Mesothelial cell of epicardium (in vitro differentiated cells): ENCODE data around the gene FOXP1. TPM values are rescaled to one million over a fixed set of nuclear protein-coding genes. Genes with fewer than 3 reads are reported as not detected.

Experiments
- DNase-seq, 2 experiments: peaks; one replicate each; pipeline ENCODE4 v3.0.0; 2021; ENCODE audit warnings: low spot score in 2 of 2; ENCODE audit not compliant: unreplicated experiment in 2 of 2
- H3K27ac Mint-ChIP-seq: 2 replicates; pipeline ENCODE4 v1.8.0; 2021; ENCODE audit warnings: mixed read lengths
- H3K27me3 Mint-ChIP-seq: 2 replicates; pipeline ENCODE4 v1.8.0; 2021; ENCODE audit warnings: low read depth, mixed read lengths
- H3K36me3 Mint-ChIP-seq: 2 replicates; pipeline ENCODE4 v1.8.0; 2021; ENCODE audit warnings: mixed read lengths
- H3K4me1 Mint-ChIP-seq: 2 replicates; pipeline ENCODE4 v1.8.0; 2021; ENCODE audit warnings: mixed read lengths
- H3K4me3 Mint-ChIP-seq: 2 replicates; pipeline ENCODE4 v1.8.0; 2021; ENCODE audit warnings: mild to moderate bottlenecking, moderate library complexity, mixed read lengths
- H3K9me3 Mint-ChIP-seq: 2 replicates; pipeline ENCODE4 v1.8.0; 2021; ENCODE audit warnings: mixed read lengths
- CTCF ChIP-seq: fragments of 200-600 bp; sonication (generic); IDR thresholded peaks from one replicate; pipeline ENCODE4 v1.5.0; 2021; ENCODE audit warnings: antibody characterized with exemption; ENCODE audit not compliant: unreplicated experiment
- total RNA-seq: library from RNA; stranded (reverse); gene quantifications from 3 replicates; pipeline ENCODE4 v1.2.1, GENCODE V29; 2021

FOXP1 gene
- total RNA-seq, 1 donor from 2014 or later, result 187 TPM

GRCh38 chr3:71341721-71342120 is 241.8 kb downstream of the FOXP1 start:
- Mint-ChIP-seq H3K27ac (no peak overlapping the region), H3K27me3 (no peaks in the 10 kb centered on the region), H3K36me3 (peaks cover 22% of the 10 kb centered on the region), H3K9me3 (peaks cover 12% of the 10 kb centered on the region), H3K4me1 (peaks cover 25% of the 10 kb centered on the region), H3K4me3 (no peak overlapping the region)
- no peak for DNase-seq
- no peak for TF ChIP-seq CTCF

- H3K9me3 Mint-ChIP-seq, result peaks cover 14% of the 10 kb centered on the region
- no peak overlapping the region for H3K27ac Mint-ChIP-seq
- no peaks in the 10 kb centered on the region for H3K27me3 Mint-ChIP-seq
- H3K4me3 Mint-ChIP-seq, result no peak overlapping the region
- TF ChIP-seq CTCF, result no peak
- peaks cover 23% of the 10 kb centered on the region for H3K4me1 Mint-ChIP-seq
- H3K36me3 Mint-ChIP-seq, result peaks cover 28% of the 10 kb centered on the region
- no peak for DNase-seq
These were observed 244.5 kb downstream of the FOXP1 start for GRCh38 chr3:71339049-71339448.

DNA sequence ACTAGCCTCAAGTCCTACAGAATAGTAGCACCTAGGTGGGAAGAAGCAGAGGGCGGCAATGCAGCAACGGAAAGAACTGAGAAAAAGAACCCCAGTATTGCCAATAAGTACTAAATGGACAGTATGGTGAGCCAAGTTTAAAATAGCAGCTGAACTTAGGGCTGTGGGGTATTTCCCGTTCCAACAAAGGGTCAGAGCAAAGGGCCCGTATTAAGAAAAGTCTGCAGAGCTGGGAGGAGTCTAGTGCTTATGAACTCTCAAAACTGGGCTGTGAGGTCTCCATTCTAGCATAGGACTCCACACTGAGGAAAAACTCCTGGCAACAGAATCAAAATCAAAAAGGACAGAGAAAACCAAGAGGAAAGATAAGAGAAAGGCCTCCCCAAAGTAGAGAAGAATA is 250.7 kb downstream of the FOXP1 start:
- Mint-ChIP-seq H3K4me1 (peaks cover 10% of the 10 kb centered on the region), H3K27me3 (no peaks in the 10 kb centered on the region), H3K9me3 (peaks cover 19% of the 10 kb centered on the region), H3K27ac (peak overlapping the region; percentile 88), H3K36me3 (peaks cover 34% of the 10 kb centered on the region), H3K4me3 (no peak overlapping the region)
- no peak for DNase-seq
- no peak for TF ChIP-seq CTCF

GRCh38 chr3:71330909-71331308 is 252.6 kb downstream of the FOXP1 start:
- DNase-seq, result no peak
- H3K4me1 Mint-ChIP-seq, result peaks cover 12% of the 10 kb centered on the region
- no peak overlapping the region for H3K4me3 Mint-ChIP-seq
- no peak overlapping the region for H3K27ac Mint-ChIP-seq
- TF ChIP-seq CTCF, result no peak
- peaks cover 34% of the 10 kb centered on the region for H3K36me3 Mint-ChIP-seq
- H3K27me3 Mint-ChIP-seq, result no peaks in the 10 kb centered on the region
- peaks cover 19% of the 10 kb centered on the region for H3K9me3 Mint-ChIP-seq

DNA sequence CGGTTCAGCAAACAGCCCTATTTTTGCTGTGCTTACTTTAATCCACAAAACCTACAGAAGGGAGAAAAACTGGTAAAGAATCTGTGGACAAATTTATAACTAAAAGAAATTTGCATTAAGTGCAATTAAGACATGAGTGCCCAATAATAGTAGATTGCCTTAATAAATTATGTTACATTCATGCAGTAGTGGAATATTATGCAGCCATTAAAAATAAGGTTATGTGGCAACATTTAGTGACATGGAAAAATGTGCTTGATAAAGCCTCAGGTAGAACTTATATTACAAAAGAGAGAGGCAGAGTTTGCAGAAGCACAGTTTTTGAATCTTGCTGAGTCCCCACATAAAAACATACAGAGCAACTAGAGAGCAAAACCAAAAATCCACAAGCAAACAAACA is 253.0 kb downstream of the FOXP1 start:
- H3K27ac Mint-ChIP-seq, result no peak overlapping the region
- H3K4me1 Mint-ChIP-seq, result peaks cover 12% of the 10 kb centered on the region
- TF ChIP-seq CTCF, result no peak
- no peak overlapping the region for H3K4me3 Mint-ChIP-seq
- DNase-seq, result no peak
- peaks cover 34% of the 10 kb centered on the region for H3K36me3 Mint-ChIP-seq
- H3K9me3 Mint-ChIP-seq, result peaks cover 19% of the 10 kb centered on the region
- H3K27me3 Mint-ChIP-seq, result no peaks in the 10 kb centered on the region

DNA sequence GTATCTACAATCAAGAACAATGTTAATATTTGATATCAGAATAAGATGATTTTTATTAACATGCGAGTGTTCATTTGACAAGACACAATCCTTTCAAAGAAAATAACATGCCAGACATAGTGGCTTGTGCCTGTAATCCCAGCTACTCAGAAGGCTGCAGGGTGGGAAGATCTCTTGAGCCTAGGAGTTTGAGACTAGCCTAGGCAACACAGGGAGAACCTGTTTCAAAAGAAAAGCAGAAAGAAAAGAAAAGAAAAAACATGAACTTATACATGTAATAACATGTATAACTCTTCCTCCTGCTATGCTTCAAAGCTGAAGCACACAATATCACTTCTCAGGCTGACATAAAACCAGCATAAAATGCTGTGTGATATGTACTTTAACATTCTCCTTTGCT is 253.7 kb downstream of the FOXP1 start:
- Mint-ChIP-seq H3K27ac (peak overlapping the region; percentile 18), H3K4me3 (no peak overlapping the region), H3K36me3 (peaks cover 31% of the 10 kb centered on the region), H3K4me1 (peaks cover 12% of the 10 kb centered on the region), H3K27me3 (no peaks in the 10 kb centered on the region), H3K9me3 (peaks cover 19% of the 10 kb centered on the region)
- DNase-seq, result no peak
- no peak for TF ChIP-seq CTCF
